ENCODE results near the gene SLC35B1.
"Not testable (repeated sequence)": the region's sequence is repeated elsewhere in the genome, so short reads cannot be mapped to it uniquely, and the experiment has no call there.

Gene SLC35B1

DNA sequence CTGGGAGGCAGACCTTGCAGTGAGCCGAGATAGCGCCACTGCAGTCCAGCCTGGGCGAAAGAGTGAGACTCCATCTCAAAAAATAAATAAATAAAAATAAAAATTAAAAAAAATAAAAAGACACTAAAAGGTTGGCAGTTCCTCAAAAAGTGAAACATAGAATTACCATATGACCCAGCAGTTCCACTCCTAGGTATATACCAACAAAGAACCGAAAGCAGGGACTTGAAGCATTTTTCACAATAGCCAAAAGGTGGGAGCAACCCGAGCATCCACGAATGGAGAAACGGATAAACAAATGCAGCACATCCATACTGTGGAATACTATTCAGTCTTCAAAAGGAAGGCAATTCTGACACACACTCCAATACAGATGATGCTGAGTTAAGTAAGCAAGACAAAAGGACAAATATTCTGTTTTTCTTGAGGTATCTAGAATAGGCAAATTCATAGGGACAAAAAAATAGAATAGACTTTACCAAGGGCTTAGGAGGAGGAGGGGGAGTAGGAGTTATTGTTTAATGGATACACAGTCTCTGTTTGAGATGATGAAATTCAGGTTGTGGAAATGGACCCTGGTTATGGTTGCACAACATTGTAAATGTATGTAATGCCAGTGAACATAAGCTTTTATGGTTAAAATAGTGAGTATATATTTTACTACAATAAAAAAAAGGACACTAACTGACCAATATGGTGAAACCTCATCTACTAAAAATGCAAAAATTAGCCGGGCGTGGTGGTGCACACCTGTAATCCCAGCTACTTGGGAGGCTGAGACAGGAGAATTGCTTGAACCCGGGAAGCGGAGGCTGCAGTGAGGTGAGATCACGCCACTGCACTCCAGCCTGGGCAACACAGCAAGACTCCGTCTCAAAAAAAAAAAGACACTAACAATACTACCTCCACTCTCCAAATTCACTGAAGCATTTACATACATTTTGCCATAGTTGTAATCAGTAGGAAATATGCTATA is 27.0 kb upstream of the SLC35B1 start:
- DNase-seq (ENCODE audit: low read depth) = no peak

DNA sequence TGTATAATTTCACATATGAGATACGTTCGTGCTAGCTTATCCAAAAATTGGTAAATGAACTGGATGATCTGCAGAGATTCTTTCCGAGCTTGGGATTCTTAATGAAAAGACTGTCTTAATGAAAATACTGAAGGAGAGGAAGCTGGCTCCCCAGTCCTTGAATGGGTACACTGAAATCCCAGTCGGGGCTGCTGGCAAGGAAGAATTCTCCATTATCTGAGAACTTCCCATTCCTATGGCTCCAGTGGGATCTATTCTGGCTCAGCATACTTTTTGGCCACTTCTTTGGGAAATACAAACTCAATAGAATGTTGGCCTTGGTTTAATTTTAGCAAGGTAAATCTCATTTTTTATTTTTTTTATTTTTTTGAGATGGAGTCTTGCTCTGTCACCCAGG is 23.7 kb upstream of the SLC35B1 start:
- no peak for DNase-seq (ENCODE audit: low read depth)

DNA sequence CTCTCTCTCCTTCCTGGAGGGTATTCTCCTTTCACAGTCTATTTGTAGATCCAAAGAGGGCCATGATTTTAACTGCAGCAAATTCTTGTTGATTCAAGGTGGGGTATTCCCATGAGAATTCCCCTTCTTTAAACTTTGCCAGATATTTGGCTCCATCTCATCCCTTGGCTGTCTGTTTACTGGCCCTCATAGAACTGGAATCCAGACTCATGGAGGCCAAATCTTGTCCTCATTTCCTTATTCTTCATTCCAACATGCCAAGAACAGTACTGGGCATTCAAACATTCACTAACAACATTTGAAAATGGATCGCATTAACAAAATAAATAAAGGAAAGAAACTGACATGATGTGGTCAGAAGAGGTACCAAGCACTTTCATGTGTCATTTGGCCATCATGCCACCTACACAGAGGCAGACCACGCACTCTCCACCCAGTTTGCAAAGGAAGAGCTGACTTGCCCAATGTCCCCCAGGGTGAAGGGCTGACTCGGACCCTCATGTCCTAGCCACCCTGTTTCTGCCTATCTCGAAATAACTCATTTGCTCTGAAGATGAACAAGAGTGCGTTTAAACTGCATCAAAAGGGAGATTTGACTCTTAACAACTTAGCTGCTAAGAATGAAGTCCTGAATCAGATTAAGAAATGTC is 23.1 kb upstream of the SLC35B1 start:
- no peak for DNase-seq (ENCODE audit: low read depth)

DNA sequence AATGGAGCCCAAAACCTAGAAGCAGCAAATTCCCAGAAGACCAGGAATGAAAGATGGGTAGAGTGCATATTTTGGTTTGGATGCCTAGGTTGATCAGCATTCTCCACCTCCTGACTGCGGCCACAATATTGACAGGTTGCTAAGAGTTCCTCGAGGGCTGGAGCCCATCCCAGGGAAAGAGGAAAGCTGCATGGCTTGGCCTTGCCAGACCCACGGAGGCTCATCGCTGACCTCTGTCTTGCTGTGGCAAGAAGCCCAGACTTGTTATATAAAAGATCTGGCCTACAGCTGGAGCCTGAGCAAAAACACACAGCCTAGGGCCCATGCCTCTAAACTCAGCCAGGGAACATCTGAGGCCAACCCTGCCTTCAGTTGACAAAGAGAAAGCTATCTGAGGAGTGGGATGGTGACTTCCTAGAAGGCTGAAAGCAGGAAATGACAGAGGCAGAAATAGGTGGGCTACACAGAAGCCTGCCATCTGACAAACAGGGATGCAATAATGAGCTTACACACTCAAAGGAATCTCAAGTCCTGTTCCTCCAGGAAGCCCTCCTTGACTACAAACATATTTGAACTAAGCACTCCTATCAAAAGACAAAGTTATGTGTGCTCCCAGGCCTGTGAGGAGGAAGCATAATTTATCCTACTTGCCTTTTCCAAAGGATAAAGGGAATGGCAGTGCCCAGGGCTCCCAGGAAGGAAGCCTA is 22.5 kb upstream of the SLC35B1 start:
- DNase-seq (ENCODE audit: low read depth) = no peak

DNA sequence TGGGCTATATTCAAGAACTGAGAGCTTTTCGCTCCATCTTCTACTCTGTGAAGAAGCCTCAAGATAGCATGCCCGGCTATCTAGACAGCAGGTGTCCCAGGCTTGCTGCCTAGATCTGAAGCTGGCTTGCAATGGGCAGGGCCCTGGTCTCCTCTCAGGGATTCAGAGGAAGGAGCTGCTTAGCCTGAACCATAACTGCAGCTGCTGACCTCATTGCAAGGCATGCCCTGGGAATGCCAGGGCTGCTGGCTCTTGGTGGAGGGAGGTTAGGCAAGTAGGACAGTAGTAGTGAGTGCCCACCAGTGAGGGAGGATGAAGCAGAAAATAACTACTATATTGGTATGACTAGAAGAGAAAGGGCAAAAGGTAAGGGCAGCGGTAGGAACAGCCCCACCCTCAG is 21.3 kb upstream of the SLC35B1 start:
- no peak for DNase-seq (ENCODE audit: low read depth)

DNA sequence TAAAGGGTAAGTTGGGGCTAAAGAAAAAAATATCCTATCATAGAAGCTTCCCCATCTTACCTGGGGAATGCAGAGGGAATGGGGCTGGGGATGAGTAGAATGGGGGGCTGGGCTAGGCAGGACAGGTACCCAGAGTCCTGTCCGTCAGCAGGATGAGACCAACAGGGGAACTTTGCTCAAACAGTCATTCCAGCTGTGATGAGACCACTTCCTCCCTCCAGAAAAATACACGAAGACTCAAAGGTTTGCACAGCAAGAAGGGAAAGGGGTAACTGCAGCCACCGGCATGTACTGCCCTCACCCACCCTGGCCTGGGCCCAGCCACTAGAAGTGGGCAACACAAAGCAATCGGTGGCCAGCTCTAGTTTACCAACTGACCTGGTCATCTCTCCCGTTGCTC is 20.7 kb upstream of the SLC35B1 start:
- no peak for DNase-seq (ENCODE audit: low read depth)

DNA sequence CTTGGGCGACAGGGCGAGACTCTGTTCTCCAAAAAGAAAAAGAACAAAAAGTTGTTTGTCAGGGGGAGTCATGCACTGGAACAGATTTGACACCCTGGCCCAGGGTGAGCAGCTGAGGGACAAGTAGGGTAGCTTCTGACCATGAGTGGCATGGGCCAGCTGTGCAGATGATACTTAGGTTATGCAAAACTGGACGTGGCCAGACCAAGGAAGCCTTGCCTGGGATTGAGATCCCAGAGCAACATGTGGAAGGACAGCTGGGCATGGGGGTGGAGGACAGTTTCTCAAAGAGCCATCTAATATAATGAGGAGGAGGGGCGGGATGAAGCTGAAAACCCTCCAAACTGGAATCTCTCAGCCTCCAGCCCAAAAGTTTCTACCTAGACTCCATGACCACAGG is 19.6 kb upstream of the SLC35B1 start:
- DNase-seq (ENCODE audit: low read depth) = no peak

DNA sequence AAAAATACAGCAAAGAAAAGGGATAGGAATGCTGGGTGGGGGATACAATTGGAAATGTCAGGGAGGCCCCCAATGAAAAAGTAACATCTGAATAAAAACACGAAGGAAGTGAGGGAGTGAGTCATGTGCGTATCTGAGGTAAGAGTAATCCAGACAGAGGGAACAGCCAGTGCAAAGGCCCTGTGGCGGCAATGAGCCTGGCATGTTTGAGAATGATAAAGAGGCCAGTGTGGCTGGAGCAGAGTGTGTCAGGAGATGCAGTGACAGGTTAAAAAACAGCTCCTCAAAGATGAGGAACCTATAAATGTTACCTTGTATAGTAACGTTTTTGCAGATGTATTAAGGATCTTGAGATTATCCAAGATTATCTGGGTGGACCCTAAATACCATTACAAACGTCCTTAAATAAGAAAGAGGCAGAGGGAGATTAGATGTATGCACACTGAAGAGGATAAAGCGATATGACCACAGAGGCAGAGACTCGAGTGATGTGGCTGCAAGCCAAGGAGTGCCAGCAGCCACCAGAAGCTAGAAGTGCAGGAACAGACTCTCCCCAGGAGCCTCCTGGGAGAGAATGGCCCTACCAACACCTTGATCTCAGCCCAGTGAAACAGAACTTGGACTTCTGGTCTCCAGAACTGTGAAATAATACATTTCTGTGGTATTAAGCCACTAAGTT is 17.8 kb upstream of the SLC35B1 start:
- DNase-seq (ENCODE audit: low read depth) = no peak

DNA sequence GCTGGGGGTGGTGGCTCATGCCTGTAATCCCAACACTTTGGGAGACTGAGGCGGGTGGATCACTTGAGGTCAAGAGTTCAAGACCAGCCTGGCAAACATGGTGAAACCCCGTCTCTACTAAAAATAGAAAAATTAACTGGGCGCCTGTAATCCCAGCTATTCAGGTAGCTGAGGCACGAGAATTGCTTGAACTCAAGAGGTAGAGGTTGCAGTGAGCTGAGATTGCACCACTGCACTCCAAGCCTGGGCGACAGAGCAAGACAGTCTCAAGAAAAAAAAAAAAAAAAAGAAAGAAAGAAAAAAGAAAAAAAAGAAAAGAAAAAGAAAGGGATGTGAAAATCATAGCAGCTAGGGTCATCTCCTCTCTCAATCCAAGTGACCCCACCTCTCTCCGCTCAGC is 16.8 kb upstream of the SLC35B1 start:
- DNase-seq (ENCODE audit: low read depth) = not testable (repeated sequence)

DNA sequence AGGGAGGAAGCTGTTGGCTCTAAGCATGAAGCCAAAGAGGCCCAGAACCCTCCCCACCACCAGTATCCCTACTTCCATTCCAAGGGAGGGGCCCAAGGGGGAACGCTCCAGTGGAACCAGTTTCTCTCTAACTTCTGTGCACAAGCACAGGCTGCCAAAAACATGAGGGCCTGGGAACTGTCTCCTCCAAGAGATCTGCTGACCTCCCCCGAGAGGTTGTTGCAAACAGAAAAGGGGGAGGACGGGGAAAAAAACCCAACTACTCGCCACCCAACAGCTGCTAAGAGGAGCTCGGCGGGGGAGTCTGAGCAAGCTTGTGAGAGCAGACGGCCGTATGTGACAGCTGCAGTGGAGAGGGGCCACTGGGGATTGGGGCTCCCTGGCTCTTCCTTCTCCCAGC is 15.7 kb upstream of the SLC35B1 start:
- DNase-seq (ENCODE audit: low read depth) = no peak

DNA sequence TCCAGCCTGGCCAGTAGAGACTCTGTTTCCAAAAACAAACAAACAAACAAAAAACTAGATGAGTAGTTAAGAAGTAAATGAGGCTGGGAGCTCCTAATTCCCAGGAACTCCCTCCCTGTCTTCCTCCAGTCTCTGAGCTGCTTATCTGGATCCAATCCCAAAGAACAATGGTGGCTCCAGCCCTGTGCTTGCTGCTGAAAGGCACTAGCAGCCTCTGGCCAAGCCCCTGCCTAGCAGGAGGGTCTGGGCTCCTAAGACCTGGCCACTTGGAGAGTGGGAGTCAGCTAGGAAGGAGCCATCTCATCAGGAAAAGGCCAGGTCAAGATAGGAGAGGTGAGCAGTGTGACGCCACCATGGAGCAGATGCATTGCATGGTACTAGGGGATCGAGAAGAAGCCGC is 14.3 kb upstream of the SLC35B1 start:
- DNase-seq (ENCODE audit: low read depth) = no peak

DNA sequence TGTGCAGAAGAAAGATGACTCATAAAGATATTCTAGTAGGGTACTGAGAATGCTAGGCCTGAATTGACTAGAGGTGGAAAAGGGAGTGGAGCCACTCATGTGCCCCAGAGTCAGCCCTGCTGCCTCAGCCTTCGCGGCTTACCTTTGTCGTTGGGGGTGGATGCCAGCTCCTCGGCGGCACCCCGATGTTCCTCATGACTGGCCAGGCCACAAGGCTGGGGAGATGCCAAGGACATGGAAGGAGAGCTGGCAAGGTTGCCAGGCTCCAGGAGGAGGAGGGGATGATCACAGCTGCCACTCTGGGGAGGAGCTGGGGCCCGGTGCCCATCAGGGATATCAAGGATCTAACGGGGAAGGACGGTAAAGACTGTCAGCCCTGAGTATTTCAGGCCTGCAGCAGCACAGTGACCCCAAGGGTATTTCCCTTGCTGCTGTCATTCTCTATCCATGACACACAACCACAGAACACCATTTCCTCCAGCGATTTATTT is 9.7 kb upstream of the SLC35B1 start:
- DNase-seq (ENCODE audit: low read depth) = no peak

DNA sequence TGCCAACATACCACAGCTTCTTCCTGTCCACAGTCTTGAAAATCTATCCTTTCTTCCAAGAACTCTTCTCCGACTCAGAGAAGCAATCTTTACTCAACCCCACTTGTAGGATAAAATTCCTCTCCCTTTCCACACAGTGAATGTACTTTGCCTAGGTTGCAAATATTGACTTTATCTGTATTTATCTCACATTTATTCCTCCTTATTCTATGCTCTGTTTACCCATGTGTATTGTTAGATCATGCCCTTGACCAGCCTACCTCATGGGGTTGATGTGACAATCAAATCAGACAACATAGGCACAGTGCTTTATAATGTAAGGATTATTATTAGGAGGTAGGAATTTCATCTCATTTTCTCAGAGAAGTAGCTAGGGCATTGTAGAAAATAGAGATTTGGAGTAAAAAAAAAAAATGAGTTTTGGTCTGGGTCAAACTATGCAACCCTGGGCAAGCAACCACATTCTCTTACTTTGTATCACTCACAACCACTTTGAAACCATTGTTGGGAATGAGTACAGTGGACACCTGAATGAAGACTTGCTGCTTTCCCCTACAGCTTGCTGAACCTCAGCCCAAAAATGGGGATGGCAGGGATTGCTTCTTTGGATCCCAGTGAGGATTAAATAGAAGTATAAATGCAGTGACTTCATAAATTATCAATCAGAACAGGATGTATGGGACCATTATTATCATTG is 9.1 kb upstream of the SLC35B1 start:
- no peak for DNase-seq (ENCODE audit: low read depth)

DNA sequence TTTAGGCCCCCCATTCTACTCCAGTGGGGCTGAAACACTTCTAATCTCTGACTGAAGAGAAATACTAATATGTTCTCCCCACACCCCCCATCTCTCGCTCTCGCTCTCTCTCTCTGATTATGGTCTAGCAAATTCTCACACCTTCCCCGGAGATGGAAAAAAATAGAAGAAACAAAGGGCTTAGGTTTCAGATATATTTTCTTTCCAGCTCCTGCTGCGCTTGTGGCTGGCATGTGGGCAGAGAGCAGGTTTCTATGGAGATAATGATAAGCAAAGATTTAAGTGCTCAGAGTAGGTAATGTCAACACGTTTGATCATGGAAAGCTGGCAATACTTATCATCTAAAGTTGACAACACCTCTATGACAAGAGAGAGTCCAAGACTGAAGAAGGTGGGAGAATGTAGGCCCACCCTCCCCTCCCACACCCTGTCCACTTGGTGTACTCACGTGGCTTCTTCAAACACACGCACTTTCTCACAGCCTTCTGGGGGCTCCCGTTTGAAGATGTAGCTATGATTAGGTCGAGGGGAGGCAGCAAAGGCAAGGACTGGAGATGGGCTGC is 8.0 kb upstream of the SLC35B1 start:
- DNase-seq (ENCODE audit: low read depth) = no peak

DNA sequence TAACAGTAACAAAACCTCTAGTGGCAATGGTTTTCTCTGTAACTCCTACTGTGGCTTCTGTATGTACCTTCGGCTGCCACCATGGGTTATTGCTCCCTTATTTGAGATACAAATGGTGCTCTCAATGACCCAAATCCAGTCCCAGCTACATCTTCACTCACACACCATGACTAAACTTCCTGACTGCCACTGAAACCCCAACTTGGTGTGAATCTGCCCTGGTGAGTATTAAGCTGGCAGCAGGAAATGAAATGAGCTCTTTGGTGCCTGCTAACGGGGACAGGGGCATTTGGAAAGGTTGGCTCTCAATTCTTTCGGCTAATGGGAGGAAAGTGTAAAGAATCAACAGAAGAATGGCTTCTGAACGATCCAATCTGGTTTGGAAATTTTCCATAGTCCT is 7.5 kb upstream of the SLC35B1 start:
- DNase-seq (ENCODE audit: low read depth) = no peak

DNA sequence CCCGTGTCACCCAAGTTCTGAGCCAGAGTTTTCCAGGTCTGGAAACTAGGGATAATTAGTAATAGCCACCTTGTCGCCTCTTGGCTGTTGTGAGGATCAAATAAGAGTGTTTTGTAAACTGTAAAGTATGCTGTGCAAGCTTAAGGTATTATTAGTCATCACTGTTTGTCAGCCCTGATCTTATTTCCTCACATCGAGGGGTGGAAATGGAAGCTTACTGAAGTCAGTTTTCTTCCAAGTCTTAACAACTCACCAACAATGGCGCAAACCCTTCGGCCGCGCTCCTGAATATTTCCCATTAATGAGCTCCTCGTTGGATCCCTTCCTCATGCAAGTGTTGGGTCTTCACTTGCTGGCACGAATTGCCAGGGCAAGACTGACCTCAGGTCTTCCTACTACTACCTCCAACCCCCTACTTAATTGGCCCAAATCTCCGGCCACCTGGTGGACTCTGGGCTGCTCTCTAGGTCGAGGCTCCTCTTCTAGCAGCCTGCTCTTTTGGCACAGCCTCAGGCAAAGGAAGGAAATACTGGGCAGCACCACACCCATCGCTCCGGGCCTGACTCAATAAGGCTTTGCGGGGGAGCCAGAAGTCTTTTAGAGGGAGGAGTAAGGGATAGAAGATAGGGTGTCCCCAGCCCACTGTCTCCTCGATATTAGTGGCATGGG is 885 bp upstream of the SLC35B1 start:
- DNase-seq (ENCODE audit: low read depth) = no peak

DNA sequence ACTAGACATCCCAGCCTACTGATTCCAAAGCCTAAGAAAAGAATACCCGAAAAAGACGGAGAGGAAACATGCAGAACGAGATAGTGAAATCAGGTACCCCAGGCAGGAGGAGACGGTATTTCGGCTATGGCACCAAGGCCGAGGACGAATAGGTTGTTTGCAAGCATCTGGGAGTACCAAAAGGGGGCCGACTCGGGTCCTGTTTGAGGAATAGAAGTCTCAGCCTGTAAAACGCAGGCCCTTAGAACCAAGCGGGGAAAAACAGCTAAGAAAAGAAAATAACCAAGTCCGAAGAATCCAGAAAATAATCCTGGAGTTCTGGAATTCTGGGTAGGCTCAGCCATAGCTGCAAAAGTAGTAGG is 537 bp downstream of the SLC35B1 start:
- no peak for DNase-seq (ENCODE audit: low read depth)

DNA sequence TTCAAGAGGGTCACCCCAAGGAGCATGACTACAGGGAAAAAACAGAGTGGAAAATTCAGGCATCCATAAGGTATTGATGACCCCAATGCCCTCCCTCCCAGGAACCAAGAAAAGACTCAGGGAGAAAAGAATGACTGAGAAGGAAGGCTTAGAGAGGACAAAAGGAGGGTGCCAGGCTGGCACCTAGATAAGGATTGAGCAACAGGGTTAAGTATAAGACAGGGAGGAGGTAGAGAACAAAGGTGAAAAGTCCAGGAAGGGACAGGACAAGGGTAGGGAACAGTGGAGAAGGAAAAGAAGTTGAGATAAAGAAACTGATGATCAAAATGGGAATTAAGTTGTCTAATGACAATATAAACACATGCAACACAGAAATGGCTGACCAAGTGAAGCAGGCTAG is 2.5 kb downstream of the SLC35B1 start:
- DNase-seq (ENCODE audit: low read depth) = no peak

DNA sequence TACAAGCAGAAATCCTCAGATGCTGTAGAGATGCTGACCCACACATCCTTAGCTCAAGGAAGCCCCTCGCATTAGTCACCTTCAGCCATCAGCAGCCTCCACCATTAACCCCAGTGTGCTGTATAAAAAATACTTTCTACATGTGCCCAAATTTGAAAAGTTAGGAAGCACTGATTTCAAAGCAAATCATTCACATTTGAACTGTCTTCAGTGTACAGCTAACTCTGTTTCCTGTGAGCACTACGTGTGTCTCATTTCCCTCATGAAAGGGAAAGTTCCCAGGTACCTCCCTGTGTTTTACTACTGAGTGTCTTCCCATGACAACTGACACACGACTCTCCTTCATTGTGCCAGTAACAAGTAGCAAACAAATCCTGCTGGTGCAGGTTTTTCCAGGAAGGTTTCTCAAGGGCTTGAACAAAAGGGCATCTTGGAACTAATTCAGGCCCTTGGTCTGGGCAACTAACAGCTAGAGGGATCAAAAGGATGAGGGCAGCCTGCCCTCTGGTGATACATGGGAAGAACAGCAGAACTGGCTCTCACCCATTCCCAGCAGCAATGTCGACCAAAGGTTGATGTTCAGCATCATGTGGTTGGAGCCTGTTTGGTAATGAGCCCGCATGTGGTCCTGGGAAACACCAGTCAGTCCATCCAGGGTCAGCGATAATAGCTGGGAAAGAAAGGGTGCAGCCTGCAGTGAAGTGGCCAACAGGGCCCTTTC is 4.0 kb downstream of the SLC35B1 start:
- DNase-seq (ENCODE audit: low read depth) = no peak

DNA sequence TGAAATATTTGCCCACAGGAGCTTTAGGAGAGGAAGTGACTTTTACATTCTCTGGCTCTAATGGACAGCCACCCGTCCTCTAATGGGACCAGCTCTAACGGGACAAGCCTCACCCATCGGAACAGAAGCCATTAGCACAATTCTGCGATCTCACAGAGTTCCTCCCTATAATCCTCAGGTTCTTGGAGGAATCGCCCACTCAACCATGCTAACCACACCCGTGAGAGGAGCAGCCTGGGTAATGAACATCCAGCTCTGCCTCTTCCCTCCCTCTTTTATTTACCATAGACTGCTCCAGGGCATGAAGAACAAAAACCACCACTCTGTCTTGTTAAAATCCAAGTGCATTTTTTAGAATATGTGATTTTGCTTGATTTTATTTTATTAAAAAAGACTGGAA is 6.8 kb downstream of the SLC35B1 start:
- no peak for DNase-seq (ENCODE audit: low read depth)

All from stimulated activated CD8-positive, alpha-beta memory T cell treated with anti-CD3 and anti-CD28 coated beads, Interleukin-15, amount 100 ng/mL, for 24 hours (primary cell).